Measurements from ENCODE around the gene OR6S1.

- no peak for TF ChIP-seq CTCF (IDR thresholded peaks at IDR 0.05; ENCODE audit: low read depth, low read length)
- no peak for TF ChIP-seq POLR2A (IDR thresholded peaks at IDR 0.05; ENCODE audit: extremely low read depth, insufficient read length)
- no peak for TF ChIP-seq MAX (IDR thresholded peaks at IDR 0.05; ENCODE audit: low read depth, low read length)
These were observed 39.4 kb upstream of the OR6S1 start for GRCh38 chr14:20680843-20681347.

Data from NB4 (cell line).